Activated CD8-positive, alpha-beta memory T cell treated with anti-CD3 and anti-CD28 coated beads, Interleukin-2, amount 50 U/mL, for 48 hours (primary cell): ENCODE data around the gene SLC30A1.
"Not testable (repeated sequence)": the region's sequence is repeated elsewhere in the genome, so short reads cannot be mapped to it uniquely, and the experiment has no call there.

Source experiments
- DNase-seq: peaks from one replicate; pipeline ENCODE4 v3.0.0-alpha.2; 2020

SLC30A1 gene

GRCh38 chr1:211578640-211579439 is at the start of gene SLC30A1:
TSS of gene SLC30A1 (minus strand) at chr1:211579161. CDS start at chr1:211578612, 549 bp downstream.
- DNase-seq, result peak; percentile 99

GRCh38 chr1:211628417-211628816 is 49.5 kb upstream of the SLC30A1 start:
- no peak for DNase-seq

- no peak for DNase-seq
Observed at GRCh38 chr1:211627259-211627658, 48.3 kb upstream of the SLC30A1 start.

- DNase-seq, result not testable (repeated sequence)
Observed at GRCh38 chr1:211625866-211626265, 46.9 kb upstream of the SLC30A1 start.

GRCh38 chr1:211625040-211625439 is 46.1 kb upstream of the SLC30A1 start:
- DNase-seq, result no peak

- no peak for DNase-seq
Observed at GRCh38 chr1:211623515-211623914, 44.6 kb upstream of the SLC30A1 start.

GRCh38 chr1:211621447-211622198 is 42.7 kb upstream of the SLC30A1 start:
- DNase-seq, result no peak

- DNase-seq, result no peak
Observed at GRCh38 chr1:211620097-211620496, 41.1 kb upstream of the SLC30A1 start.

GRCh38 chr1:211619033-211619996 is 40.4 kb upstream of the SLC30A1 start:
- DNase-seq, result no peak

- DNase-seq, result no peak
Observed at GRCh38 chr1:211616965-211617297, 38.0 kb upstream of the SLC30A1 start.

- no peak for DNase-seq
Observed at GRCh38 chr1:211616231-211616964, 37.4 kb upstream of the SLC30A1 start.

- DNase-seq, result no peak
Observed at GRCh38 chr1:211614615-211615014, 35.7 kb upstream of the SLC30A1 start.

GRCh38 chr1:211613951-211614350 is 35.0 kb upstream of the SLC30A1 start:
- DNase-seq, result no peak

GRCh38 chr1:211613108-211613947 is 34.4 kb upstream of the SLC30A1 start:
- no peak for DNase-seq

GRCh38 chr1:211612786-211613107 is 33.8 kb upstream of the SLC30A1 start:
- no peak for DNase-seq

- DNase-seq, result no peak
Observed at GRCh38 chr1:211611818-211612217, 32.9 kb upstream of the SLC30A1 start.

GRCh38 chr1:211610779-211611556 is 32.0 kb upstream of the SLC30A1 start:
- DNase-seq, result no peak

- DNase-seq, result no peak
Observed at GRCh38 chr1:211609120-211610024, 30.4 kb upstream of the SLC30A1 start.

- DNase-seq, result no peak
Observed at GRCh38 chr1:211607754-211608473, 29.0 kb upstream of the SLC30A1 start.
